Loucy (cell line): Measurements from ENCODE around the gene ERGIC3.

Experiments used
- H2AFZ ChIP-seq: fragments of 200-600 bp; sonication (generic); 2 replicates; pipeline ENCODE4 v1.6.0; 2016; ENCODE audit warnings: antibody characterized with exemption, mild to moderate bottlenecking, low read length, moderate library complexity
- H3F3A ChIP-seq: fragments of 200-600 bp; 2 replicates; pipeline ENCODE4 v1.6.0; 2016; ENCODE audit warnings: antibody characterized with exemption, low read depth, mild to moderate bottlenecking
- H3K27me3 ChIP-seq: fragments of 200-600 bp; sonication (generic); 2 replicates; pipeline ENCODE4 v1.6.1; 2014; ENCODE audit warnings: low read length, mild to moderate bottlenecking; ENCODE audit not compliant: insufficient read depth, poor library complexity, severe bottlenecking
- H3K36me3 ChIP-seq: fragments of 200-600 bp; sonication (generic); 2 replicates; pipeline ENCODE4 v1.6.1; 2016; ENCODE audit warnings: low read length; ENCODE audit not compliant: insufficient read depth
- H3K4me1 ChIP-seq: fragments of 200-600 bp; sonication (generic); 2 replicates; pipeline ENCODE4 v1.5.1; 2014; ENCODE audit warnings: low read length, mild to moderate bottlenecking; ENCODE audit not compliant: insufficient read depth, poor library complexity, severe bottlenecking
- H3K4me2 ChIP-seq: fragments of 200-600 bp; sonication (generic); 2 replicates; pipeline ENCODE4 v1.6.0; 2014; ENCODE audit warnings: antibody characterized with exemption, low read length, low read depth, mild to moderate bottlenecking; ENCODE audit not compliant: poor library complexity, severe bottlenecking
- H3K4me3 ChIP-seq: fragments of 200-600 bp; sonication (generic); 2 replicates; pipeline ENCODE4 v1.5.1; 2014; ENCODE audit warnings: low read length, mild to moderate bottlenecking, mixed read lengths; ENCODE audit not compliant: poor library complexity, severe bottlenecking
- H3K79me2 ChIP-seq: fragments of 200-600 bp; sonication (generic); 2 replicates; pipeline ENCODE4 v1.6.1; 2014; ENCODE audit warnings: low read length; ENCODE audit not compliant: insufficient read depth
- H3K9ac ChIP-seq: fragments of 200-600 bp; sonication (generic); 2 replicates; pipeline ENCODE4 v1.6.0; 2014; ENCODE audit warnings: mild to moderate bottlenecking, low read depth, low read length, moderate library complexity; ENCODE audit not compliant: poor library complexity, severe bottlenecking
- H3K9me2 ChIP-seq: fragments of 200-600 bp; sonication (generic); replicated peaks from 2 replicates; pipeline ENCODE4 v1.6.1; 2016; ENCODE audit warnings: low read depth, low read length, mixed read lengths
- H3K9me3 ChIP-seq: fragments of 200-600 bp; sonication (generic); 2 replicates; pipeline ENCODE4 v1.6.1; 2014; ENCODE audit warnings: mild to moderate bottlenecking, antibody characterized with exemption, low read length, low read depth; ENCODE audit not compliant: insufficient read depth
- H4K20me1 ChIP-seq: fragments of 200-600 bp; sonication (generic); 2 replicates; pipeline ENCODE4 v1.6.0; 2014; ENCODE audit warnings: antibody characterized with exemption, low read length, mild to moderate bottlenecking; ENCODE audit not compliant: insufficient read depth, poor library complexity, severe bottlenecking
- CTCF ChIP-seq: fragments of 200-600 bp; sonication (generic); conservative IDR thresholded peaks from 2 replicates; pipeline ENCODE4 v1.5.1; 2014; ENCODE audit warnings: mild to moderate bottlenecking, antibody characterized with exemption, low read length
- EZH2phosphoT487 ChIP-seq: fragments of 200-600 bp; IDR thresholded peaks from 2 replicates; pipeline ENCODE4 v1.6.1; 2018; ENCODE audit warnings: antibody characterized with exemption, mild to moderate bottlenecking, moderate library complexity, borderline replicate concordance

ERGIC3 gene

GRCh38 chr20:35564905-35565304, 23.0 kb downstream of the ERGIC3 start:
- no peak overlapping the region for H2AFZ ChIP-seq
- no peaks in the 10 kb centered on the region for H3K9me3 ChIP-seq
- TF ChIP-seq CTCF: no peak
- no peak for TF ChIP-seq EZH2phosphoT487
- H3K36me3 ChIP-seq: no peaks in the 10 kb centered on the region
- no peak overlapping the region for H3K4me3 ChIP-seq
- no peak overlapping the region for H3K4me2 ChIP-seq
- no peaks in the 10 kb centered on the region for H4K20me1 ChIP-seq
- H3K79me2 ChIP-seq: no peaks in the 10 kb centered on the region
- H3K27me3 ChIP-seq: no peaks in the 10 kb centered on the region
- no peaks in the 10 kb centered on the region for H3K9me2 ChIP-seq
- no peaks in the 10 kb centered on the region for H3K4me1 ChIP-seq
- no peaks in the 10 kb centered on the region for H3F3A ChIP-seq
- no peak overlapping the region for H3K9ac ChIP-seq

- Histone ChIP-seq H2AFZ (no peak overlapping the region), H3K4me2 (no peak overlapping the region), H3K79me2 (no peaks in the 10 kb centered on the region), H3K36me3 (no peaks in the 10 kb centered on the region), H3F3A (no peaks in the 10 kb centered on the region), H3K4me1 (no peaks in the 10 kb centered on the region), H3K27me3 (no peaks in the 10 kb centered on the region), H3K9ac (no peak overlapping the region), H4K20me1 (no peaks in the 10 kb centered on the region), H3K9me2 (no peaks in the 10 kb centered on the region), H3K9me3 (no peaks in the 10 kb centered on the region), H3K4me3 (no peak overlapping the region)
- TF ChIP-seq CTCF (peak; percentile 53), EZH2phosphoT487 (no peak)
Measured at GRCh38 chr20:35568645-35569044, 26.8 kb downstream of the ERGIC3 start.

GRCh38 chr20:35571555-35571954, 29.7 kb downstream of the ERGIC3 start:
- H3K9me2 ChIP-seq: no peaks in the 10 kb centered on the region
- H4K20me1 ChIP-seq: no peaks in the 10 kb centered on the region
- no peak overlapping the region for H3K9ac ChIP-seq
- no peaks in the 10 kb centered on the region for H3K27me3 ChIP-seq
- H3K4me3 ChIP-seq: no peak overlapping the region
- H3F3A ChIP-seq: no peaks in the 10 kb centered on the region
- TF ChIP-seq EZH2phosphoT487: no peak
- no peak for TF ChIP-seq CTCF
- H3K79me2 ChIP-seq: no peaks in the 10 kb centered on the region
- H3K4me2 ChIP-seq: no peak overlapping the region
- no peaks in the 10 kb centered on the region for H3K36me3 ChIP-seq
- H3K4me1 ChIP-seq: no peaks in the 10 kb centered on the region
- no peaks in the 10 kb centered on the region for H3K9me3 ChIP-seq
- no peak overlapping the region for H2AFZ ChIP-seq
